ENCODE data around the gene CLEC16A.

Gene CLEC16A

GRCh38 chr16:10950393-10950792 lies 6.0 kb downstream of the CLEC16A start:
- H3K4me3 ChIP-seq (ENCODE audit: low read depth, low read length), result no peak overlapping the region
- no peak for TF ChIP-seq CTCF (IDR thresholded peaks at IDR 0.05; ENCODE audit: low read depth, low read length, missing control alignments)
- DNase-seq (ENCODE audit: low read depth), result no peak

- no peak overlapping the region for H3K4me3 ChIP-seq (ENCODE audit: low read depth, low read length)
- no peak for DNase-seq (ENCODE audit: low read depth)
- no peak for TF ChIP-seq CTCF (IDR thresholded peaks at IDR 0.05; ENCODE audit: low read depth, low read length, missing control alignments)
Measured at GRCh38 chr16:10951026-10951425, 6.7 kb downstream of the CLEC16A start.

- TF ChIP-seq CTCF (IDR thresholded peaks at IDR 0.05; ENCODE audit: low read depth, low read length, missing control alignments), result no peak
- no peak for DNase-seq (ENCODE audit: low read depth)
- H3K4me3 ChIP-seq (ENCODE audit: low read depth, low read length), result no peak overlapping the region
Measured at GRCh38 chr16:10954903-10955302, 10.5 kb downstream of the CLEC16A start.

- no peak for TF ChIP-seq CTCF (IDR thresholded peaks at IDR 0.05; ENCODE audit: low read depth, low read length, missing control alignments)
- DNase-seq (ENCODE audit: low read depth), result no peak
- H3K4me3 ChIP-seq (ENCODE audit: low read depth, low read length), result no peak overlapping the region
Measured at GRCh38 chr16:10957771-10958482, 13.6 kb downstream of the CLEC16A start.

- no peak overlapping the region for H3K4me3 ChIP-seq (ENCODE audit: low read depth, low read length)
- TF ChIP-seq CTCF (IDR thresholded peaks at IDR 0.05; ENCODE audit: low read depth, low read length, missing control alignments), result no peak
- no peak for DNase-seq (ENCODE audit: low read depth)
Measured at GRCh38 chr16:10959161-10959560, 14.8 kb downstream of the CLEC16A start.

GRCh38 chr16:10961231-10961630 lies 16.9 kb downstream of the CLEC16A start:
- no peak overlapping the region for H3K4me3 ChIP-seq (ENCODE audit: low read depth, low read length)
- no peak for DNase-seq (ENCODE audit: low read depth)
- TF ChIP-seq CTCF (IDR thresholded peaks at IDR 0.05; ENCODE audit: low read depth, low read length, missing control alignments), result no peak
